GM19193 (cell line): ENCODE results near the gene RALA.

ENCODE experiments used
- POLR2A ChIP-seq: IDR thresholded peaks from 4 replicates; pipeline ENCODE4 v1.6.1; 2011; ENCODE audit not compliant: insufficient read depth, insufficient read length; ENCODE audit errors: extremely low read depth

Gene RALA

GRCh38 chr7:39606352-39606751, 17.0 kb upstream of the RALA start:
- no peak for TF ChIP-seq POLR2A

- TF ChIP-seq POLR2A, result no peak
Measured at GRCh38 chr7:39606941-39607340, 16.4 kb upstream of the RALA start.

GRCh38 chr7:39607865-39608264, 15.5 kb upstream of the RALA start:
- no peak for TF ChIP-seq POLR2A

- no peak for TF ChIP-seq POLR2A
Measured at GRCh38 chr7:39608278-39608677, 15.1 kb upstream of the RALA start.

GRCh38 chr7:39609113-39609934, 14.0 kb upstream of the RALA start:
- TF ChIP-seq POLR2A, result no peak

- no peak for TF ChIP-seq POLR2A
Measured at GRCh38 chr7:39609935-39610263, 13.5 kb upstream of the RALA start.

- no peak for TF ChIP-seq POLR2A
Measured at GRCh38 chr7:39613577-39613976, 9.8 kb upstream of the RALA start.

- TF ChIP-seq POLR2A, result no peak
Measured at GRCh38 chr7:39614299-39614698, 9.1 kb upstream of the RALA start.

GRCh38 chr7:39615350-39615975, 7.9 kb upstream of the RALA start:
- TF ChIP-seq POLR2A, result no peak

GRCh38 chr7:39616138-39616537, 7.2 kb upstream of the RALA start:
- TF ChIP-seq POLR2A, result no peak

- TF ChIP-seq POLR2A, result no peak
Measured at GRCh38 chr7:39617005-39617404, 6.4 kb upstream of the RALA start.

GRCh38 chr7:39618868-39619267, 4.5 kb upstream of the RALA start:
- TF ChIP-seq POLR2A, result no peak

GRCh38 chr7:39620486-39620885, 2.9 kb upstream of the RALA start:
- TF ChIP-seq POLR2A, result no peak

GRCh38 chr7:39621261-39621660, 2.1 kb upstream of the RALA start:
- no peak for TF ChIP-seq POLR2A

GRCh38 chr7:39621784-39622411, 1.5 kb upstream of the RALA start:
- no peak for TF ChIP-seq POLR2A

- no peak for TF ChIP-seq POLR2A
Measured at GRCh38 chr7:39622609-39623008, 763 bp upstream of the RALA start.
